Hematopoietic multipotent progenitor cell treated with erythropoietin and hydrocortisone succinate and interleukin-3 and kit ligand, for 8 days (in vitro differentiated cells): ENCODE data around the gene IPO13.
A peak's percentile ranks its signal among the peaks of the same experiment; 100 is the strongest.

Source experiments
- DNase-seq: peaks from one replicate; pipeline ENCODE4 v3.0.0-alpha.2; 2015

The IPO13 gene

DNA sequence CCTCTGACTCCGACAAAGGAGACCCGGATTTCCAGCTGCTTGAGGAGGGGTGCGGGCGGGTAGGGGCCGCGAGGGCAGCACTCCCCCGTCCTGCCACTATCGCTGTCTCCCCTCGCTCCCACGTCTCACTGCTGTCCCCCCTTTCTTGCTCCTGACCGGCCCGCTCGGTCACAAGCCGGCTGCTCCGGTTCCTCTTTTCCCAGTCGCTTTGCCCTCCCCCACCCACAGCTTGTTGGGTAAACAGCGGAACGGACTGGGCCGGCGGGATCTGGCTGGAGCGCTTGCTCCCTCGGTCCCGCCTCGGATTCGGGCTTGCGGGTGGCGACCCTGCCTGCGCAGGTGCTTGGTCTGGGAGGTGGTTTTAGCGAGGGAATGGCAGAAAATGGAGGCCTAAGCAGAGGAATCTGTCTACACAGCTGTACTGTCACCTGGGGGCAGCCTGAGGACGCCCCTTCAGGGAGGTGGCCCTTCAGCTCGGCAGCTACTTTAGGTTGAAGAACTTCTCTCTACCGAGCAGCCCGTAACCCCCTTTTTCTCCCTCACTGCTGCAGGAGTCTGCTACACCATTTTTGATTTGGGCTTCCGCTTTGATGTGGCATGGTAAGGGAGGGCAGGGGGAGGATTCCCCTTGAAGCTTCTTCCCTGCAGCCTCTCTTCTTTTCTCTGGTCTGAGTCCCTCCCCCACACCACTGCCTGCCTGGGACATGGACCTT lies 28.7 kb downstream of the IPO13 start:
- DNase-seq, result peak; percentile 37

DNA sequence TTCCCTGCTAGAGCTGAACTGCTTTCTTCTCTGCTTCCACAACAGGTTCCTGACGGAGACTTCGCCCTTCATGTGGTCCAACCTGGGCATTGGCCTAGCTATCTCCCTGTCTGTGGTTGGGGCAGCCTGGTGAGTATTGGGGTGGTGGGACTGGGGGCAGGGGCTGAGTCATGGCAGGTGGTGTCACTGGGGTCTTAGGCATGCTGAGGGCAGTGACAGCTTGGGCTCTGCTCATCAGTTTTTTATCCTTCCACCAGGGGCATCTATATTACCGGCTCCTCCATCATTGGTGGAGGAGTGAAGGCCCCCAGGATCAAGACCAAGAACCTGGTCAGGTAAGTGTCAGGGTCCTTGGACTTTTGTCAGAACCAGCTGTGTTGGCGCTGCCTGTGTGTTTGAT lies 29.3 kb downstream of the IPO13 start:
- no peak for DNase-seq

DNA sequence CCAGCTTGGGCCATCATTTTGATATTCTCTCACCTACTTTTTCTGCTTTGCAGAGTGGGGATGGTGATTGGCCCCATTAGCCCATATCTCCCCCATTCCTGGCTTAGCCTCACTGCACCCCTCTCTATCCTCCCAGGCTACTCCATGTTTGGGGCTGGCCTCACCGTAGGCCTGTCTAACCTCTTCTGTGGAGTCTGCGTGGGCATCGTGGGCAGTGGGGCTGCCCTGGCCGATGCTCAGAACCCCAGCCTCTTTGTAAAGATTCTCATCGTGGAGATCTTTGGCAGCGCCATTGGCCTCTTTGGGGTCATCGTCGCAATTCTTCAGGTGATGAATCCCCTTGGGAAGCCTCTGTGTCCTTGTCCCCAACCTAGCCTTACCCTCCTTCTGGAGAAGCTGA lies 30.1 kb downstream of the IPO13 start:
- DNase-seq, result no peak

DNA sequence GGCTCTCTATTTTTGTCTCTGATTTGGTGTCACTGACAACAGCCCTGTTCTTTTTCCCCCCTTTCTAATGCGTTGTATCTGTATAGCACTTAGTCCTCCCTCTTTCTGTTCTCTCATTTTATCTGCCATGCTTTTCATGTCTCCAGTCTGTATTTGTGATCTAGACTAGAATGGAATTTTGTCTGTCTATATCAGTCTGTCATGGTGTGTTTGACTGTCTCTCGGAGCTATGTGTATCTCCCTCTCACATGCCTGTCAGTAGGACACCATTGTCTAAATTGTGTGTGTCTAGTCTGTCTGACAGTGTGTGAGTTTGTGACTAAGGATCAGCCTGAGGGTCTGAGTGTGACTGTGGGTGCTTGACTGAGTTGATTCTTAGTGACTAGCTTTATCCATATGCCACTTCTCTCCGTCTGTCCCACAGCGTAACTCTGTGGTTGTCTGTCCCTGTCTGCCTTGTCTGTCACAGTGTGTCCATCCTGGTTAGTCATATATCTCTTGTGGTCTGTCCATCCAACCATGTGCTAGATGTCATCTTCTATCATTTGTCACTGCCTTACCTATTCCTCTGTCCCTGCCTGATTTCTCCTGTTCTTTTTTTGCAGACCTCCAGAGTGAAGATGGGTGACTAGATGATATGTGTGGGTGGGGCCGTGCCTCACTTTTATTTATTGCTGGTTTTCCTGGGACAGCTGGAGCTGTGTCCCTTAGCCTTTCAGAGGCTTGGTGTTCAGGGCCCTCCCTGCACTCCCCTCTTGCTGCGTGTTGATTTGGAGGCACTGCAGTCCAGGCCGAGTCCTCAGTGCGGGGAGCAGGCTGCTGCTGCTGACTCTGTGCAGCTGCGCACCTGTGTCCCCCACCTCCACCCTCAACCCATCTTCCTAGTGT lies 30.9 kb downstream of the IPO13 start:
- no peak for DNase-seq

DNA sequence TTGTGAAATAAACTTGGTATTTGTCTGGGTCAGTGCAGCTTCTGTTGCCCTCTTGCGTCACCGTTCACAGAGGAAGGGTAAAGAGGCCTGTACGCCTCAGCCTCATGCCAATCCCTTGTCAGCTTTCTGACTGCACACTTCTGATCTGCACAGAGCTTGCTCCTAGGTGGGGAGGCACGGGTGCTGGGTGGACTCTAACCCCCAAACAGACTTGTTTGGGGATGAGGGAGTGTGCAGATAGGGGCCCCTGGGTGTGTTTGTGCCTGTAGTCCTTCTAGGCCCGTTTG lies 31.5 kb downstream of the IPO13 start:
- DNase-seq, result no peak

DNA sequence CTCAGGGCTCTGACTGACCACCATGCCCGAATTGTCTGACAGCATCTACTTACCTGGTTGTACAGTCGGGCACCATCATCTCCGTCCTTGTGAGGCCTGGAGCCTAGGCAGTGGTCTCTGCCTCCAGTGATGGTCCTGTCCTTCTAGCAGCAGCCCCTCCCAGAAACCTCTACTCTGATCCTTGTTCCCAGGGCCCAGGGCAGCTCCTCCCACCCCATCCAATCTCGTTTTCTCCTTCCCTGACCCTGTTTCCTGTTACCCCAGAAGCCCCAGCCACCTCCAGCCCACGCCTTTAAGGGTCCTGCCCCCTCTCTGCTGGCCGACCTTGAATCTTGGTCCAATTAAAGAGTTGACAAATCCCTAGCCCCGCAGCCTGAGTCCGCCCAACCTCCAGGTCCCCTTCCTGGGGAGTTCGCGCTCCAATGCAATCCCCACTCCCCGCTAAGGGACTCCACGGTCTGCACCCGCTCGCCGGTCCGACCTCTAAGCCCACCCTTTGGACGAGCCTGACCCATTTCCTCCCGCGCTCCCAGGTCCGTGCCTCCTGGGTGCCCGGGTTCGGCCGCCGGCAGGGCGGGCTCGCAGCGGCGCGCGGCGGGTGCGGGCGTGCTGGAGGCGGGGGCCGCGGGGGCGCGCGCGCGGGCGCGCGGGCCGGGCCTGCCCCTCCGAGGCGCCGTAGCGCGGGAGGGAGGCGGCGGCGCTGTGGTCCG lies 32.0 kb downstream of the IPO13 start, which contains the start of gene B4GALT2:
TSS of gene B4GALT2 (plus strand) at position 660 of the 710 bp plus-strand sequence. CDS start 1,951 bp downstream, outside the sequence.
- peak; percentile 51 for DNase-seq

DNA sequence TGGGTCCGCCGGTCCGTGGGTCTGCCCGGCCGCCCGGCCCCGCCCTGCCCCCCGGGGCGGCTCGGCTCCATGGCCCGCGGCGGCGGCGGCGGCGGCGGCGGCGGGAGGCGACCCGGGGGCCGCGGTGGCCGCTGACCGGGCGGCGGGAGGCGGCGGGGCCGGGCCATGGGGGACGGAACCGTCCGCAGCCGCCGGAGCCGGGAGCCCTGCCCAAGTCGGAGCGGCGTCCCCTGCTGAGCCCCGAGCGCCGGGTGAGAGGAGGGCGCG lies 32.4 kb downstream of the IPO13 start:
- no peak for DNase-seq

DNA sequence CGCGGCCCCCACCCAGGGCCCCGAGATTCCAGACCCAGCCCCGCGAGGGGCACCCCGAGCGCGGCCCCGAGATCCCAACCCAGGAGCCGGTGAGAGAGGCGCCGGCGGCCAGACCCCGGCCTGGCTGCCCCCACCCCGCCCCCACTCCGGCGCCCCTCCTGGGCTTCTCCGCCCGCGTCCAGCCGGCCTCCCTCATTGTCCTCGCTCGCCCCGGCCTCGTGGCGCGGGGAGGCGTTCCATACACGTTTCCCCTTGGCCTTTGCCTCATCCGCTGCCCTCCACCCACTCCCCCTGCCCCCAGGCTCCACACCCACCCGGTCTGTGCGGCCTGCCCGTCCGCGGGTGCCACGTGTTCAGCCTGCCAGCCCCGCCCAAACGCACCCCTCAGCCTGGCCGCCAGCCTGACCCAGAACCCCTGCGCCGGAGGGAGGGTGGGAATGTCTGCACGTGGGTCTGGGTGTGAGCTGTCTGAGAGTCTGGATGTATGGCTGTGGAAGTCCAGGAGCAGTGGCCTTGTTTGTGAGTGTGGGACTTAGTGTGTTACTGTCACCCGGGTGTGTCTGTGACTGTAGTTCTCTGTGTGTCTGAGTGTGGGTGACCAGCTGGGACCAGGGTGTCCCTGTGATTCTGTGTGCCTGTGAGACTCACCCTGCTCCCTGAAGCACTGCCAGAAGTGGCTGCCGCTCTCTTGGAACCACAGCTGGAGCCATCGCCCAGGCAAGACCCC lies 32.9 kb downstream of the IPO13 start:
- peak; percentile 76 for DNase-seq

DNA sequence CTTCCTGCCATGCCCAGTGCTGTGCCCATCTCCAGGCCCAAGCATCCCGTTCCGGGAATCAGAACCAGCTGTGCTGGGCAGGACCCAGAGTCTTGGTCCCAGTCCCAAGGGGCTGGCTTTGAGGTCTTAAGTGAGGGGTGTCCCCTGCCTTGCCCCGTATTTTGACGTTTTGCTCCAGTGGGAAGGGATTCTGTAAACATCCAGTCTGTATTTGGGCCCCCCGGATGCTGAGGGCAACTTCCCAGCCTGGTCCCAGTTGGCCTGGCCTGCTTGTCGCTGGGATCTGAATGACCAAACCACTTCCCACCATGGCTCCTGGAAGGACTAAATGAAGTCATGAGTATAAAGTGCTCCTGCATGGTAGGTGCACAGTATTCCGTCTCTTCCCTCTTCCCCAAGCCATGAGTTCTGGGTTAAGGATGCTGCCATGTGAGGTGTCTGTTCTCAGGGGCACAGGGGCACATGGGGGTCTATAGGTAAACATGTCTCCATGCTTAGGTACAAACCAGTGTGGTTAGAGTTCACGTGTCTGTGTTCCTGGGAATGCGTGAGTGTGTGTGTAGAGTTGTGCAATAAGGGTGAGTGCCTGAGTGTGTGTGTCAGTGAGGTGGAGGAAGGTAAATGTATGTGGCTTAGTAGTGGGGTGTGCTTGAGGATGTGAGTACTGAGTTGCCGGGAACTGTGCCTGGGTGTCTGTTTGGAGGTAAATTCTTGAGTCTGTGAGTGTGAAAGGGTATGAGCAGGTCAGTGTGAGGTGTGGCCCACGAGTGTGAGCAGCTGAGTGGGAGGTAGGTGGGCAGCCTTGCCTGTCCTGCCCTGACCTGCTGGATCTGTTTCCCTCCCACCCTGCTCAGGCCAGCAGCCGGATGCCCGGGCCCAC lies 33.7 kb downstream of the IPO13 start:
- DNase-seq, result no peak

DNA sequence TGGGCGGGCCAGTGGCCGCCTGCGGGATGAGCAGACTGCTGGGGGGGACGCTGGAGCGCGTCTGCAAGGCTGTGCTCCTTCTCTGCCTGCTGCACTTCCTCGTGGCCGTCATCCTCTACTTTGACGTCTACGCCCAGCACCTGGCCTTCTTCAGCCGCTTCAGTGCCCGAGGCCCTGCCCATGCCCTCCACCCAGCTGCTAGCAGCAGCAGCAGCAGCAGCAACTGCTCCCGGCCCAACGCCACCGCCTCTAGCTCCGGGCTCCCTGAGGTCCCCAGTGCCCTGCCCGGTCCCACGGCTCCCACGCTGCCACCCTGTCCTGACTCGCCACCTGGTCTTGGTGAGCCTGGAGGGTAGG lies 34.4 kb downstream of the IPO13 start:
- no peak for DNase-seq

DNA sequence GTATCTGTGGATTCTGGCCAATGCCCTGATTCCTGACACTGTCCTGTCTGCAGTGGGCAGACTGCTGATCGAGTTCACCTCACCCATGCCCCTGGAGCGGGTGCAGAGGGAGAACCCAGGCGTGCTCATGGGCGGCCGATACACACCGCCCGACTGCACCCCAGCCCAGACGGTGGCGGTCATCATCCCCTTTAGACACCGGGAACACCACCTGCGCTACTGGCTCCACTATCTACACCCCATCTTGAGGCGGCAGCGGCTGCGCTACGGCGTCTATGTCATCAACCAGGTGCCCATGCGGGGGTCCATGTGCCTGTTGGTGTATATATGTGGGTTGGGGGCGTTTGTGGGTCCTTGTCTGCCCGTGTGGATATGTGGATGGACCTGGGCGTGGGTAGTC lies 34.9 kb downstream of the IPO13 start:
- DNase-seq, result no peak

DNA sequence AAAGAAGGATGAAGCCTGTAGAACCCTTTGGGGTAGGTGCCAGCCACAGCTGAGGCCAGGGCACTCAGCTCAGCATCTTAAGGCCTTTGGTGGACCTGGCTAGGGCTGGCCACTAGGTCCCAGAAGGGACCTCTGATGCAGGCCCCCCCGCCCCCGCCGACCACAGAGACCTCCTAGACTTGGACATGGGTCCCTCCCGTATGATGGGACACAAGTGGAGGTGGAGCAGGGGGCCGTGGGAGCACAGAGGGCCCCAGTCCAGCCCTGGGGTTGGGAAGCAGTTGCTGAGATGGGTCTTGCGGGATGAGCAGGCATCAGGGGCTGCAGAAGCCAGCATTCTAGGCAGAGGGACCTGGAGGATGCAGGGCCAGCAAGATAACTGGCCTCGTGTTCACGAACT lies 35.5 kb downstream of the IPO13 start:
- no peak for DNase-seq

DNA sequence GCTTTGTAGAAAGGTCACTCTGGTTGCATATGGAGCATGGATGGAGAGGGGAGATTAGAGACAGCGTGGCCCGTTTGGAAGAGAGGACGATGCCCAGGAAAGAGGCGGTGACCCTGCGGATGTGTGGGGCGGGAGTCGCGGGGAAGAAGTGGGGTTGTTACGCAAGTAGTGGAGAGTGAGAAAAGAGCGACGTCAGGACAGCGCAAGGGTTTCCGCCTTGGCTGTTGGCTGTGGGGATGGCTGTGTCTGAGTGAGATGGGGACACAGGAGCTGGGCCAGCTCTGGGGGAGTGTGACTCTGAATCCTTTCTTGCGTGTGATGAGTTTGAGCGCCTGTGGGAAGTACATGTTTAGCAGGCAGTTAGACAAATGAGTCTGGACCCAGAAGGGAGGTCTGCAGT lies 36.1 kb downstream of the IPO13 start:
- no peak for DNase-seq

DNA sequence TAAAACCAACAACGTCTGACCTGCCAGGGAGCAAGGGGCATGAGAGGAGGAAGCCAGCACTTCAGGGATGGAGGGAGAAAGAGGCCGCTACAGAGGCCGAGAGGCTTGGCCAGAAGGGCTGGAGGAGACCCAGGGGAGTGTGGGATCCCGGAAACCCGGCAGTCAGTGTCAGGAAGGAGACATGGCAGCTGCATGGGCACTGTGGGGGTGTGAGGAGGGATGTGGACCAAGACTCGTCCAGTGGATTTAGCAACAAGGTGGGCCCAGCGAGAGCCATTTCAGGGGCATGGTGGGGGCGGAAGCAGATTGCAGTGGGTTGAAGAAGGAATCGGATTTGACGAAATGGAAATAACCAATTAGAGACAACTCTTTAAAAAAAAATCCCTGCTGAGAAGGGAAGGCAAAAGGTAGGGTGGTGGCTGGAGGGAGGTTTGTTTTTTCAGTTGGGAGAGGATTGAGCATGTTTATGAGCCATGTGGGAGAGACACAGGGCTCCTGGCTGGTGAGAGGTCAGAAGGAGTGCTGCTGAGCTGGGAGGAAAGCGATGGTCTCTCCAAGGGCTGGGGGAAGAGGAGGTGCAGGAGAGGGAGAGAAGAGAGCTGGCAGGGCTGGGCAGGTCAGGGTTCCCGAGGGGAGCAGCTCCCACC lies 36.6 kb downstream of the IPO13 start:
- DNase-seq, result no peak

DNA sequence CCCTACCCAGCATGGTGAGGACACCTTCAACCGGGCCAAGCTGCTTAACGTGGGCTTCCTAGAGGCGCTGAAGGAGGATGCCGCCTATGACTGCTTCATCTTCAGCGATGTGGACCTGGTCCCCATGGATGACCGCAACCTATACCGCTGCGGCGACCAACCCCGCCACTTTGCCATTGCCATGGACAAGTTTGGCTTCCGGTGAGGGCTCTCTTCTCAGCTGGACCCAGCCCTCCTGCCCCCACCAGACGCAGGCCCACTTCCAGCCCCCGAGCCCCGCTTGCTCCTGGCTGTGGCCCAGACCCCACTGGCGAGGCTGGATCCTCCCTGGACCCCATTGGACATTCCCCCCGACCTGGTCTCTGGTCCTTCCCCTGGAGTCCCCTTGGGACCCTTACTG lies 38.1 kb downstream of the IPO13 start:
- no peak for DNase-seq

DNA sequence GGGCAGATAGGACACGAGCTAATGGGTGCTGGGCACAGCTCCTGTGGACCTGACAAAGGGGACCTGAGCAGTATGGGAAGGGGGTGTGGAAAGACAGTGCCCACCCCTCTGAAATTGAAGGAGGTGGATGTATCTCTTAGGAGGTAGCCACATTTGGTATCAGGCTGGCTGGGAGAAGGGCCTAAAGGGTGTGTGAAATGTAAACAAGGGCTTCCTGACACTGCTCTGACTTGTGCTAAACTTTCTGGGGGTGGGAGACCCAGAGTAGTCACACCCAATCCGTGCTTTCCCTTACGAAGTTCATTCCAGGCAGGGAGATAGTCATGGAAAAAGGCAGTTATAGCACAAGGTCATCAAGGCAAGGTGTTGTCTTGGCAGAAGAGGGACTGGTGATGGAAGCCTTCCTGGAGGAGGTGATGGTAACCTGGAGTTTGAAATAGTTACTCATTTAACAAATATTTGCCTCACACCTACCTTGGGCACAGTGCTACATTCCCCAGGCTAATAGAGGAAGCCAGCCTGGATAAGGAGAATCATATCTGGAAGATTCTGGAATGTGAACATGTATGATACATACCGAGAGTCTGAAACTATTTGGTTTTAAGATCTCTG lies 39.3 kb downstream of the IPO13 start:
- no peak for DNase-seq

DNA sequence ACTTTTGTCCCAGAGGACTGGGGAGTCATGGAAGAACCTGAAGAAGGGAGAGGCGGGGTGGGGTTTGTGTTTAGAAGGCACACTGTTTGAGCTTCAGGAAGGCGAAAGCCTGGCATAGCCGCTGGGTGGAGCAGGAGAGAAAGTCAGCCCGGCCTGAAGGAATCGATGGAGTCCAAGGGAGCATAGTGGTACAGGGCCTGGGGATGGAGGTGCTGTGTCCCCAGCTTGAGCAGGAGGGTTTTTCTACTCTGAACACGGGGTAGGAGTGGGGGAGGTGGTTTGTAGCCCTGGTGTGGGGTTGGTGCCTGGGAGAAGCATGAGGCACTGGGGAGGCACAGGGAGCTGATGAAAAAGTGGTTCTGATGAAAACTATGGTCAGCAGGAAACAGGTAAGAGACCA lies 40.0 kb downstream of the IPO13 start:
- DNase-seq, result no peak

DNA sequence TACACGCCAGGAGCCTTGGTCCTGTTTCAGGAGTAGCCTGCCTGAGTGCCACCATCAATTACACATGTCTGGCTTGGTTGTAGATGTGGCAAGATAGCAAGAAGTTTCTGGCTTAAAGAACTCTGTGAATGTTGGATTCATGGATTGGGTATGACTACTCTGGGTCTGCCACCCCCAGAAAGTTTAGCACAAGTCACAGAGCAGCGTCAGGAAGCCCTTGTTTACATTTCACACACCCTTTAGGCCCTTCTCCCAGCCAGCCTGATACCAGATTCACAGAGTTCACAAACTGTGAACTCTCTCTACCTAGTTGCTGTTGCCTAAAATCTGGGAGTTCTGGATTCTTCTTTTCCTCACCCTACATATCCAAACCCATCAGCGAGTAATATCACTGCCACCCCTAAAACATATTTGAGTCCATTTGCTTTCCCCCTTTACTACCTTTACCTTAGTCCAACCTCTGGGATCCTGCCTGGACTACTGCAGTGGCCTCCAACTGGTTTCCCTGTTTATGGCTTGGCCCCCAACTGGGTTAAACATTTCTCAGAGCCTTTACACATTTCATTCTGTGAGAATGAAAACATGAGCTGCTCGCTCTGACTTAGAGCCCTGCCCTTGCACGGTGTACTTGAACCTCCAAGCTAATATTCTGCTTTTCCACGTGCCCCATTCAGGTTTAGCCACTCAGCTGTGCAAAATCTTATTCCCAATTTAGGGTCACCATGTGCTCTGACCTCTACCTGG lies 40.6 kb downstream of the IPO13 start:
- DNase-seq, result no peak

DNA sequence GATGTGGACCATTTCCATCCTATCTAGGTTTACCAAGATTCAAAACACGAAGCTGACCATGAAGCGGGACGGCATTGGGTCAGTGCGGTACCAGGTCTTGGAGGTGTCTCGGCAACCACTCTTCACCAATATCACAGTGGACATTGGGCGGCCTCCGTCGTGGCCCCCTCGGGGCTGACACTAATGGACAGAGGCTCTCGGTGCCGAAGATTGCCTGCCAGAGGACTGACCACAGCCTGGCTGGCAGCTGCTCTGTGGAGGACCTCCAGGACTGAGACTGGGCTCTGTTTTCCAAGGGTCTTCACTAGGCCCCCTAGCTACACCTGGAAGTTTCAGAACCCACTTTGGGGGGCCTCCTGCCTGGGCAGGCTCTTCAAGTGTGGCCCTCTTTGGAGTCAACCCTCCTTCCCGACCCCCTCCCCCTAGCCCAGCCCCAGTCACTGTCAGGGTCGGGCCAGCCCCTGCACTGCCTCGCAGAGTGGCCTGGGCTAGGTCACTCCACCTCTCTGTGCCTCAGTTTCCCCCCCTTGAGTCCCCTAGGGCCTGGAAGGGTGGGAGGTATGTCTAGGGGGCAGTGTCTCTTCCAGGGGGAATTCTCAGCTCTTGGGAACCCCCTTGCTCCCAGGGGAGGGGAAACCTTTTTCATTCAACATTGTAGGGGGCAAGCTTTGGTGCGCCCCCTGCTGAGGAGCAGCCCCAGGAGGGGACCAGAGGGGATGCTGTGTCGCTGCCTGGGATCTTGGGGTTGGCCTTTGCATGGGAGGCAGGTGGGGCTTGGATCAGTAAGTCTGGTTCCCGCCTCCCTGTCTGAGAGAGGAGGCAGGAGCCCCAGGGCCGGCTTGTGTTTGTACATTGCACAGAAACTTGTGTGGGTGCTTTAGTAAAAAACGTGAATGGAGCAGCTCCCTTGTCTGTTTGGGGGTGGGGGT lies 43.8 kb downstream of the IPO13 start:
- no peak for DNase-seq

DNA sequence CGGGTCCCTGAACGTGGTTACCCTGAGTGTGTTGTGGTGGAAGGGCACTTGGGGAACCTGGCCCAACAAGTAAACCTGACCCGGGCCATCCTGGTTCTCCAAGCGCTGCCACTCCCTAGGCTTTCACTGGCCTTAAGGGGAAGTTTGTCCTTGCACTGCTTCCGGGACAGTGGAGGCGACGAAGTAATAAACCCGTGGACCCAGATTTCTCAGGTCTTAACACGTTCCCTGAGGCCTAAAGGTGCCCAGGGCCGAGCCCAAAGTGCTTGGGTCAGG lies 44.4 kb downstream of the IPO13 start:
- DNase-seq, result no peak
